A549 treated with dexamethasone at 1 μM for 4 hours (cell line): ENCODE results near the gene FRAT1. TPM values are rescaled to one million over a fixed set of nuclear protein-coding genes. Genes with fewer than 3 reads are reported as not detected.

Experiments used
- total RNA-seq: library from RNA; stranded (reverse); fragments of 200-300 nt; extraction: Qiagen RNA extraction; gene quantifications from 5 replicates; pipeline ENCODE4 v1.2.3, GENCODE V29; 2022

The FRAT1 gene, protein sequence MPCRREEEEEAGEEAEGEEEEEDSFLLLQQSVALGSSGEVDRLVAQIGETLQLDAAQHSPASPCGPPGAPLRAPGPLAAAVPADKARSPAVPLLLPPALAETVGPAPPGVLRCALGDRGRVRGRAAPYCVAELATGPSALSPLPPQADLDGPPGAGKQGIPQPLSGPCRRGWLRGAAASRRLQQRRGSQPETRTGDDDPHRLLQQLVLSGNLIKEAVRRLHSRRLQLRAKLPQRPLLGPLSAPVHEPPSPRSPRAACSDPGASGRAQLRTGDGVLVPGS
- 0.88 to 2.1 TPM (median 1.9 TPM) in 5 replicates for total RNA-seq

DNA sequence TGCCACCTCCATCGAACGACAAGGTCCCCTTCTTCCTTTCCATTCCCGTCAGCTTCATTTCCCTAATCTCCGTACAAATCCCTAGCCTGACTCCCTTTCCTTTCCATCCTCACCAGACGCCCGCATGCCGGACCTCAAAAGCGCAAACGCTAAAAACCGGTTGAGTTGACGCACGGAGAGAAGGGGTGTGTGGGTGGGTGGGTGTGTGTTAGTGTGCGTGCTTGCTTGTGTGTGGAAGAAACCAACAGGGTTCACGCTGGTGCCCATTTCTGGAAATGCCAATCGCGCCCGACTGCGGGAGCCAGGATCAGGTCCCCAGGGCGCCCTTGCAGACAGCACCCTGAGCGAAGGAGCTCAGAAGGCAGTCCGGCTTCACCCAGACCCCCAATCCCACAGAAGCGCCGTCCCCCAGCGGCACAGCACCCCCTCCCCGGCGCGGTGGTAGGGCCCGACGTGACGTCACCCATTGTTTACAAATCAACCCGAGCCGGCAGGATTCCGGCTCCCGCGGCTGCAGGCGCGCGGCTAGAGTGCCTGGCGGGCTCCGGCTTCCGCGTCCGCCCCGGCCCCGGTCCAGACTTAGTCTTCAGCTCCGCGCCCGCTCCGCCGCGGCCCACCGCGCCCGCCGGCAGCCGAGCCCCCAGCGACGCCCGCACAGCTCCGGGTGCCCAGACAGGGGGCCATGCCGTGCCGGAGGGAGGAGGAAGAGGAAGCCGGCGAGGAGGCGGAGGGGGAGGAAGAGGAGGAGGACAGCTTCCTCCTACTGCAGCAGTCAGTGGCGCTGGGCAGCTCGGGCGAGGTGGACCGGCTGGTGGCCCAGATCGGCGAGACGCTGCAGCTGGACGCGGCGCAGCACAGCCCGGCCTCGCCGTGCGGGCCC is at the start of gene FRAT1:
FRAT1 (plus strand) TSS at position 500 of the 880 bp plus-strand sequence; CDS start at position 683, 183 bp downstream.

DNA sequence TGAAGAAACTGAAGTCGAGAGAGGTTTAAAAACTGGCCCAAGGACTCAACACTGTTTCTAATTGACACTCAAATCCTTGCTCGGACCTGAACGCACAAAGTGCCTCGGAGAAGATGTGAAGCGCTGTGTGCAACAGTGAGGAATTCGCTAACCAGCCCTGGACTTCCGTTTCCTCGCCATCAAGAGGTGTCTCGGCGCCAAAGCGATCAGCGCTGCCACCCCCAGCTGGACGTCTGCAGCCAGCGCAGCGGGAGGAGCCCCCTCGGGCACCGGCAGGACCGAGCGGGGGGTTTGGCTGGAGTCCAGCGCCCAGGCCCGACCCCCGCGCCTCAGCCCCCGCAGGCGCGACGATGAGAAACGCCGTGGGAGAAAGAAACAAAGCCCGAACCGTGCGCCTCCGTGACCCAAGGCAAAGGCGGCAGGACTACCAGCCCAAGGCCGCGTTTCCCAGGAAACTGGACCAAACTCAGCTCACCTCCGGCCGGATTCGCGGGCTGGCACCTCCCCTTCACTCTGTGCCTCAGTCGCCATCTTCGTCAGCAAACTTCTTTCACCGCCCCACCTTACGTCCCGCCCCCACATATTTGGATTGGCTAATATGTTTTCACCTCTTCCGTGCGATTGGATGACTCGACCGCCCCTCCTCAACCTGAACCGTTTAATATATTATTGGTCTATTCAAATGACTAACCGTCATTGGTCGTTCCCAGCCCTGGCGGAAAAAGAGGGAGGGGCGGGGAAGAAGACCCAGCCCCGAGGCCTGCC is 26.8 kb upstream of the FRAT1 start, which contains the start of gene ARHGAP19:
ARHGAP19 (minus strand) TSS at position 541 of the 765 bp plus-strand sequence; CDS start at position 531, 10 bp downstream.

DNA sequence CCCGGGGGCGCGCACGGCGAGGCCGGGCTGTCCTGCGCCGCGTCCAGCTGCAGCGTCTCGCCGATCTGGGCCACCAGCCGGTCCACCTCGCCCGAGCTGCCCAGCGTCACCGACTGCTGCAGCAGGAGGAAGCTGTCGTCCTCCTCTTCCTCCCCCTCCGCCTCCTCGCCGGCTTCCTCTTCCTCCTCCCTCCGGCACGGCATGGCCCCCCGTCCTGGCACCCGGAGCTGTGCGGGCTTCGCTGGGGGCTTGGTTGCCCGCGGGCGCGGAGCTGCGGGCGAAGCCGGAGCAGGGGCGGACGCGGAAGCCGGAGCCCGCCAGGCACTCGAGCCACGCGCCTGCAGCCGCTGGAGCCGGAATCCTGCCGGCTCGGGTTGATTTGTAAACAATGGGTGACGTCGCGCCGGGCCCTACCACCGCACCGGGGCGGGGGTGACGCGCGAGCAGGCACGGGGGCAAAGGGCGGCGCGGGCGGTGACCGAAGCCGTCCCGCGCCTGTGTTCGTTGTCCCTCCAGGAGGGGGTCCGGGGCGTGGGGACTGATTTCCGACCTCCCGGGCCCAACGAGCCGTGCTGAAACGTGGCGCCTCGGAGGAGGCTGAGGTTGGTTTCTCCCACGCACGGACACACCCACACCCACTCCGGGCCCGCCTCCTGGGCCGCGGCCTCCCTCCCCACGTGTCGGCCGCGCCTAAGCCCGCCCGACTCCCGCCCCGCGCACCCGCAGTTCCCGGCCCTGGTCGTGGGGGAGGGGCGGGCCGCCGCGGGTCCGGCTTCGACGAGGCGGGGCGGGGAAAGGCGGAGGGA is 15.5 kb downstream of the FRAT1 start, which contains the start of gene FRAT2:
FRAT2 (minus strand) TSS at position 360 of the 806 bp plus-strand sequence; CDS start at position 203, 157 bp downstream.

Other genes with a start within 250 kb of the FRAT1 start
- 0.02 to 0.10 TPM (median 0.06 TPM) in 5 replicates for gene SLIT1, start 133.3 kb upstream of the FRAT1 start, total RNA-seq
- 4.5 to 6.2 TPM (median 5.2 TPM) in 5 replicates for gene ARHGAP19, start 26.6 kb upstream of the FRAT1 start, total RNA-seq
- 6.9 to 10.7 TPM (median 9.9 TPM) in 5 replicates for gene FRAT2, start 15.5 kb downstream of the FRAT1 start, total RNA-seq
- gene RRP12, start 82.1 kb downstream of the FRAT1 start, total RNA-seq: 48.0 to 60.9 TPM (median 57.2 TPM) in 5 replicates
- gene PGAM1, start 106.9 kb downstream of the FRAT1 start, total RNA-seq: 546 to 577 TPM (median 553 TPM) in 5 replicates
- 49.3 to 58.3 TPM (median 52.8 TPM) in 5 replicates for gene EXOSC1, start 126.7 kb downstream of the FRAT1 start, total RNA-seq
- 44.2 to 57.1 TPM (median 56.5 TPM) in 5 replicates for gene ZDHHC16, start 126.9 kb downstream of the FRAT1 start, total RNA-seq
- gene MMS19, start 179.2 kb downstream of the FRAT1 start, total RNA-seq: 35.9 to 53.6 TPM (median 52.1 TPM) in 5 replicates
- gene UBTD1, start 179.7 kb downstream of the FRAT1 start, total RNA-seq: 15.6 to 19.5 TPM (median 19.2 TPM) in 5 replicates